GM12874 (cell line): Measurements from ENCODE around the gene KRT4.

Experiments
- TF ChIP-seq, protein P1 (sequence below): IDR thresholded peaks from 2 replicates; pipeline ENCODE4 v1.5.1; 2011; ENCODE audit warnings: low read depth, mild to moderate bottlenecking, control low read depth, low read length, moderate library complexity; ENCODE audit not compliant: insufficient read depth

KRT4 gene

DNA sequence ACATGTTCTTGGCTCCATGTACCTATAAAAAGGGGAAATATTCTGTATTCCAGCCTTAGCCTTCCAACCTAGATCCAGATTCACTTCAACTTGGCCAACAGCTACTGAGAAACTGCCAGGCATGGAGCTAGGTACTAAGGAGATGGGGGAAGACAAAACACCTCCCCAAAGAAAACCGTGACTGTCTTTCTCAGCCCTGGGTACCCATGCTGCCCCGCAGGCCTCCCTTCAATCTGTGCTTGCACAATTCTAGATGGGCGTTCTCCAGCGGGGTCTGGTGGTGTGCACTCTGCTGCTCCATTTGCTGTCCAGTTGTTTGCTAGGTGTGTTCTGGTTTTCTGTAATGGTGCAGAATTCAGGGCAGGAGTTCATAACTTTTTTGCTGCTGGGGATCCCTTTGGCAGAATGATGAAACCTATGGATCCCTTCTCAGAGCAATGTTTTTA lies 817 bp upstream of the KRT4 start:
- TF ChIP-seq, protein P1, sequence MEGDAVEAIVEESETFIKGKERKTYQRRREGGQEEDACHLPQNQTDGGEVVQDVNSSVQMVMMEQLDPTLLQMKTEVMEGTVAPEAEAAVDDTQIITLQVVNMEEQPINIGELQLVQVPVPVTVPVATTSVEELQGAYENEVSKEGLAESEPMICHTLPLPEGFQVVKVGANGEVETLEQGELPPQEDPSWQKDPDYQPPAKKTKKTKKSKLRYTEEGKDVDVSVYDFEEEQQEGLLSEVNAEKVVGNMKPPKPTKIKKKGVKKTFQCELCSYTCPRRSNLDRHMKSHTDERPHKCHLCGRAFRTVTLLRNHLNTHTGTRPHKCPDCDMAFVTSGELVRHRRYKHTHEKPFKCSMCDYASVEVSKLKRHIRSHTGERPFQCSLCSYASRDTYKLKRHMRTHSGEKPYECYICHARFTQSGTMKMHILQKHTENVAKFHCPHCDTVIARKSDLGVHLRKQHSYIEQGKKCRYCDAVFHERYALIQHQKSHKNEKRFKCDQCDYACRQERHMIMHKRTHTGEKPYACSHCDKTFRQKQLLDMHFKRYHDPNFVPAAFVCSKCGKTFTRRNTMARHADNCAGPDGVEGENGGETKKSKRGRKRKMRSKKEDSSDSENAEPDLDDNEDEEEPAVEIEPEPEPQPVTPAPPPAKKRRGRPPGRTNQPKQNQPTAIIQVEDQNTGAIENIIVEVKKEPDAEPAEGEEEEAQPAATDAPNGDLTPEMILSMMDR, result no peak

DNA sequence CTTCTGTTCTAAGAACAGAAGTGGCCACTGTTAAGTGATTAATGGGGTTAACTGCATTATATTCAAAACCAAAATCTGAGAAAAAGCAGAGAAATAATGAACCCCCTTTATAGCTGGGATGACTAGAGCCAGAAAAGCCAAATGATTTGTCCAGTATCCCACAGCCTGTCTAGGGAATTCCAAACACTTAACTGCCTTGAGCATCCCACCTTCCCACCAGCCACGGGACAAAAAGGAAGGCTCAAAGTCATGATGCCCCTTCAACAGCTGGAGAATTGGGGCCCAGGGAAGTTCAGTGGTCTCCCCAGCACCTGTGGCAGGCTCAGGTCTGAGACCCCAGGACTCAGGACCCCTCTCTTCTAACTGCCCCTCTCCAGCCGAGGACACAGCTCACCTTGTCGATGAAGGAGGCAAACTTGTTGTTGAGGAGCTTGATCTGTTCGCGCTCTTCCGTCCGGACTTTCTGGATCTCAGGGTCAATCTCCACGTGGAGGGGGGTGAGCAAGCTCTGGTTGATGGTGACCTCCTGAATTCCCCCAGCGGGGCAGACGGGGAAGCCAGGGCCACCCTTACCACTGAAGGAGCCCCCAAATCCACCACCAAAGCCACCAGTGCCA lies 605 bp downstream of the KRT4 start:
- TF ChIP-seq, protein P1, result no peak

DNA sequence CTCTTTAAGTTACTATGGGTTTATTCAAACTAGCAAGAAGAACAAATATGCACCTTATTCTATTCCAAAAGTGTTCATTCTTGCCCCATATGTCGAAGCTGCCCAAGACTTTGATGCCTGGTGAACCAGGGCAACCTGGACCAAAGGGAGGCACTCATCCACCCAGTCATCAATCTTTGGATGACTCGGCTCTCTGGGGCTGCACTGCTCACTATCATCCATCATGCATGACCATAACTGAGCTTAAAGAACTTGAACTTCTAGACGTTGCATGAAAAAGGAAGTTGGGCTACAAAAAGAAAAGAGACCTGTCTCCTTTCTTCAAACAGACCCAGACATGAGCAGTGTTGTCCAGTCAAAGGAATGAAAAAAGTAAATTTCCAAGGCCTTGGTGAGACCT lies 1.2 kb downstream of the KRT4 start:
- TF ChIP-seq, protein P1, result no peak

DNA sequence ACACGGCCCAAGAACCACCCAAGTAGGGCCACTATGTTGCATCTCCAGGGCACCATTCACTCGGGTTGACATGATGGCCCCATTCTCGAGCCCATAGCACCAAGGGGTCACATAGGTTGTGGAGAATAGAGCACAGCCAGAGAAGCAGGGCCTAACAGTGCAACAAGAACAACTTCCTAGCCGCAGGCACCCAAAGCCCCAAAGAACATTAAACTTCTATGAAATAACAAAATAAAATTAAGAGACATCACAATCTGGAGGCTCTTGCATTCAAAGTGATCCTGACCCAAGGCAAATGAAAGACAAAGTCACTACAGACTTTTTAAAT lies 1.9 kb downstream of the KRT4 start:
- TF ChIP-seq, protein P1, result no peak

DNA sequence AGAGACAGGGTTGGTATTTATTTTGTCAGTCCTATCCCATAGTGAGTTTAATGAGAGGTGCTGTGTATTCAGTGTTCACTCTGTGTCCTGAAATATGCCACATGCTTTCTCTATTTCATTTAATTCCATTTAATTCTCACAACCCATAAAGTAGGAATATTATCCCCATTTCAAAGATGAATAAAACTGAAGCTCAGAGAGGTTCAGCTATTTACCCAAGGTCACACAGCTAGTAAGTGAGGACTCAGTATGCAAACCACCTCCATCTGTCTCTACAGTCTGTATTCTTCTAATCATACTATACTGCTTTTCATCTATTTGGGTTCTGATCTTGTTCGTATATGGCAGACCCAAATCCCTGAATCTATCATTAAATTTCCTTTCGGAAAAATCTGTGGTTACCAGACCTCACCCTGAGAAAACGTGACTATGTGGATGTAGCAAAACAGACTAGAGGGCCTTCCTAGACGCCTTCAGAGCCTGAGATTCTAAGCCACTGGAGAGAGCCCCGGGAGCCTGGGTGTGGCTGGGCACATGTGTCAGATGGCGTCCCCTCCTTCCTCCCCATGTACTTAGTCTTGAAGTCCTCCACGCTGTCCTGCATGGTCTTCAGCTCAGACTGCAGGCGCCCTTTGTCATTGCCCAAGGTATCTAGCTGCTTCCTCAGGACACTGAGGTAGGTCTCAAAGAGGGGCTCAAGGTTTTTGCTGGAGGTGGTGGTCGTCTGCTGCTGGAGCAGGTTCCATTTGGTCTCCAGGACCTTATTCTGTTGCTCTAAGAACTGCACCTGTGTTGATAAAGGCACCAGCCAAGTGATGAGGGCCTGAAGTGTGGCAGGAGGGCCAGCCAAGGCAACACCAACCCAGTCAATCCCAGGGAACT lies 2.5 kb downstream of the KRT4 start:
- TF ChIP-seq, protein P1, result no peak

DNA sequence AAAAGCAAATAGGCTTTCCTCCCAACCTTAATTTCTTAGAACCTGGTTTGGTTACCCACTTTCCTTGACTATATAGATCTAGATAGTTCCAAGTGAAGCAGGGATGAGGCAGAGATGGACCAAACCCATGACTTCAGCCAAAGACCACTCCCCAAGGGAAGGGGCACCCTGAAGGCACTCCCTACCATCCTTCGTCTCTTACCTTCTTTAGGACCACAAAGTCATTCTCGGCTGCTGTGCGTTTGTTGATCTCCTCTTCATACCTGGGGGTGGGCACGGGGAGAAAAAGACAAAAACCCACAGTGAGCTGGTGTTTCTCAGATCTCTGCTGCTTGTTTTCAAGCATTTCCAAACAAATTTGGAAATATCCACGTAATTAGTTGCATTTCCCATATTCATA lies 3.4 kb downstream of the KRT4 start:
- TF ChIP-seq, protein P1, result no peak

DNA sequence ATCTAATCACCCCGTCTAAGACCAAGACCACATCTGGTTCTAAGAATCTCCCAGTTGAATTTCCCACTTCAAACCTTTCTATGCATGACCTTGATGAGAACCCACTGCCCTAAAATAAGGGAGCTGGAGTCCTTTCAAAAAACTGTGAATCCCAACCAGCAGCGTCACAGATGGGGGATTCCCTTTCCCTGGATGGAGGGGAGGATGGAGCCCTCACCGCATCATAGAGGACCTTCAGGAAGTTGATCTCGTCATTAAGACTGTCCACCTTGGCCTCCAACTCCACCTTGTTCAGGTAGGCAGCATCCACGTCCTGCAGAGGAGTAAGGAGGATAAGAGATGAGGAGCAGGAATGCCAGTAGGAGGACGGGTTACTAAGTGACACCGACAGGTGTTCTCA lies 4.8 kb downstream of the KRT4 start:
- TF ChIP-seq, protein P1, result no peak
